NB4 (cell line): ENCODE data around the gene SPNS2.

ENCODE experiments used
- CTCF ChIP-seq: IDR thresholded peaks from one replicate; pipeline ENCODE4 v1.5.1; 2012; ENCODE audit warnings: low read depth, low read length
- MAX ChIP-seq: IDR thresholded peaks from 2 replicates; pipeline ENCODE4 v1.6.1; 2011; ENCODE audit warnings: low read depth, low read length
- POLR2A ChIP-seq: IDR thresholded peaks from 2 replicates; pipeline ENCODE4 v1.6.1; 2011; ENCODE audit warnings: mild to moderate bottlenecking; ENCODE audit not compliant: insufficient read length; ENCODE audit errors: extremely low read depth

- no peak for TF ChIP-seq CTCF
- TF ChIP-seq POLR2A: no peak
- no peak for TF ChIP-seq MAX
These were observed 4.8 kb downstream of the SPNS2 start for GRCh38 chr17:4503283-4504025.
